Adrenal gland (tissue), 12 donors: ENCODE measurements around the gene PAQR4. TPM values are rescaled to one million over a fixed set of nuclear protein-coding genes. Genes with fewer than 3 reads are reported as not detected.

Experiments
- DNase-seq, 7 donors: peaks; one replicate each; pipeline ENCODE4 v3.0.0-alpha.2; 2019 to 2020
- H3K27ac ChIP-seq, 5 donors: fragments of 200-600 bp; sonication (generic) in 4 of 5; 1 replicate in 3 of 5; 2 replicates in 2 of 5; pipeline versions ENCODE4 v1.5.1 to v1.8.0; 2016 to 2020; ENCODE audit warnings: mild to moderate bottlenecking in 1 of 5
- H3K27me3 ChIP-seq: fragments of 200-600 bp; 2 replicates; pipeline ENCODE4 v1.8.0; 2021
- H3K36me3 ChIP-seq, 2 donors: fragments of 200-600 bp; replicated peaks in 1 of 2; 1 replicate in 1 of 2; 2 replicates in 1 of 2; pipeline versions ENCODE4 v1.5.1 to v1.8.0; 2018 to 2022
- H3K4me1 ChIP-seq, 2 donors: fragments of 200-600 bp; replicated peaks in 1 of 2; 1 replicate in 1 of 2; 2 replicates in 1 of 2; pipeline versions ENCODE4 v1.5.1 to v1.8.0; 2018 to 2021
- H3K4me3 ChIP-seq, 4 donors: fragments of 200-600 bp; sonication (generic) in 3 of 4; one replicate each; pipeline ENCODE4 v1.5.1; 2016 to 2018
- H3K9me3 ChIP-seq, 3 donors: fragments of 200-600 bp; sonication (generic) in 1 of 3; replicated peaks in 1 of 3; 1 replicate in 2 of 3; 2 replicates in 1 of 3; pipeline versions ENCODE4 v1.5.1 to v1.8.0; 2016 to 2021
- POLR2A ChIP-seq, 2 donors: fragments of 450-650 bp; IDR thresholded peaks; one replicate each; pipeline ENCODE4 v1.6.1; 2017; ENCODE audit warnings: antibody characterized with exemption in 2 of 2, mild to moderate bottlenecking in 2 of 2, moderate library complexity in 1 of 2
- WGBS, 4 donors: extraction: QIAGEN DNeasy Blood & Tissue Kit in 2 of 4; methylation state at CpG; one replicate each; pipeline versions ENCODE4 v1.1.5 to v1.1.7; 2013 to 2017; 5-methylcytosine and 5-hydroxymethylcytosine counted together
- intact Hi-C, 2 donors: fragments of 100-400 bp; cut with DNase I; formaldehyde crosslinking; loops; one replicate each; pipeline versions ENCODE4 v1.14.1 to v1.15.0; 2022 to 2023
- polyA plus RNA-seq, 3 donors: library from polyadenylated mRNA; stranded (reverse); fragments of 200-250 nt in 2 of 3; fragments of 350-450 nt in 1 of 3; fragmentation: Illumina TruSeq in 1 of 3; extraction: RNeasy Lipid Tissue Mini Kit (QIAGEN cat#74804) in 1 of 3; gene quantifications; one replicate each; pipeline ENCODE4 v1.2.3, GENCODE V29; 2013 to 2014
- total RNA-seq, 9 donors: library from RNA; depleted of rRNA in 4 of 9; stranded (reverse); fragments of >200 nt in 4 of 9; fragments of 120-200 nt in 1 of 9; fragmentation: NEBNext Ultra II Directional in 1 of 9; extraction: Animal tissue kit (Norgen Biotek cat#: 25700) in 1 of 9; gene quantifications; one replicate each; pipeline versions ENCODE4 v1.1.0 to v1.2.4, GENCODE V29; 2013 to 2023
- TF ChIP-seq, protein P1 (sequence below), 6 experiments: fragments of 450-650 bp in 4 of 6; fragments of 200-600 bp in 2 of 6; sonication (generic) in 1 of 6; IDR thresholded peaks; 1 replicate in 5 of 6; 2 replicates in 1 of 6; pipeline versions ENCODE4 v1.5.1 to v1.8.0; 2016 to 2021; ENCODE audit warnings: antibody characterized with exemption in 6 of 6, mild to moderate bottlenecking in 2 of 6, moderate library complexity in 1 of 6
- donor health status: healthy with polysubstance abuse.
- donor health status: Bipolar disorder and iron deficiency.
- donor health status: DM: yes; HTN: yes; CAD: no.
- donor health status: DM: no; HTN: no; CAD: no.
- donor health status: DM: no; HTN: no; CAD: no.
- donor health status: DM: yes; HTN: yes; CAD: no.

Gene PAQR4
- total and polyA plus RNA-seq, 12 donors: 4.1 to 17.0 (median 12.1) TPM

- intact Hi-C loops: no loop called here
- H3K4me3 ChIP-seq: peak overlapping the region in 2 of 4 donors; percentile 83 to 90
- WGBS, 4 donors: 28 to 42% (median 34%) methylated on average over 35 to 40 of the region's 40 CpGs
- peaks cover 29 to 49% of the 10 kb centered on the region in 2 donors for H3K4me1 ChIP-seq
- DNase-seq: no peak
- TF ChIP-seq, protein P1, sequence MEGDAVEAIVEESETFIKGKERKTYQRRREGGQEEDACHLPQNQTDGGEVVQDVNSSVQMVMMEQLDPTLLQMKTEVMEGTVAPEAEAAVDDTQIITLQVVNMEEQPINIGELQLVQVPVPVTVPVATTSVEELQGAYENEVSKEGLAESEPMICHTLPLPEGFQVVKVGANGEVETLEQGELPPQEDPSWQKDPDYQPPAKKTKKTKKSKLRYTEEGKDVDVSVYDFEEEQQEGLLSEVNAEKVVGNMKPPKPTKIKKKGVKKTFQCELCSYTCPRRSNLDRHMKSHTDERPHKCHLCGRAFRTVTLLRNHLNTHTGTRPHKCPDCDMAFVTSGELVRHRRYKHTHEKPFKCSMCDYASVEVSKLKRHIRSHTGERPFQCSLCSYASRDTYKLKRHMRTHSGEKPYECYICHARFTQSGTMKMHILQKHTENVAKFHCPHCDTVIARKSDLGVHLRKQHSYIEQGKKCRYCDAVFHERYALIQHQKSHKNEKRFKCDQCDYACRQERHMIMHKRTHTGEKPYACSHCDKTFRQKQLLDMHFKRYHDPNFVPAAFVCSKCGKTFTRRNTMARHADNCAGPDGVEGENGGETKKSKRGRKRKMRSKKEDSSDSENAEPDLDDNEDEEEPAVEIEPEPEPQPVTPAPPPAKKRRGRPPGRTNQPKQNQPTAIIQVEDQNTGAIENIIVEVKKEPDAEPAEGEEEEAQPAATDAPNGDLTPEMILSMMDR (IDR thresholded peaks at IDR 0.05): no peak
- TF ChIP-seq POLR2A (IDR thresholded peaks at IDR 0.05): no peak
- no peaks in the 10 kb centered on the region for H3K9me3 ChIP-seq
- peaks cover 10% of the 10 kb centered on the region for H3K27me3 ChIP-seq
- no peaks in the 10 kb centered on the region for H3K36me3 ChIP-seq
- H3K27ac ChIP-seq: peak overlapping the region in 3 of 5 donors; percentile 97 to 99 (median 99)
These were observed 50.6 kb downstream of the PAQR4 start for GRCh38 chr16:3019594-3020246.

- Histone ChIP-seq H3K4me3 (peak within 1 kb of the TSS; percentile 38 to 90 (median 68)), H3K36me3 (no peaks in the 10 kb centered on the region), H3K9me3 (no peaks in the 10 kb centered on the region), H3K4me1 (peaks cover 29 to 53% of the 10 kb centered on the region in 2 donors), H3K27me3 (peaks cover 10% of the 10 kb centered on the region), H3K27ac (peak within 1 kb of the TSS; percentile 88 to 99 (median 97))
- DNase-seq: peak; percentile 64 to 83 (median 78)
- intact Hi-C loops: no loop called here
- TF ChIP-seq, protein P1 (IDR thresholded peaks at IDR 0.05): peak in 3 of 6 experiments; percentile 8 to 12 (median 9)
- peak; percentile 83 to 94 for TF ChIP-seq POLR2A (IDR thresholded peaks at IDR 0.05)
- 0 to 1% (median 0%) methylated on average over 6 to 49 of the region's 49 CpGs for WGBS, 4 donors
These were observed 51.1 kb downstream of the PAQR4 start, which contains the start of gene TNFRSF12A for GRCh38 chr16:3020247-3020603. Gene TNFRSF12A, plus strand, starts transcription at chr16:3020368. Its CDS starts 30 bp downstream, at chr16:3020398.

- peaks cover 29 to 53% of the 10 kb centered on the region in 2 donors for H3K4me1 ChIP-seq
- DNase-seq: peak; percentile 90 to 95 (median 91)
- peak overlapping the region; percentile 38 to 90 (median 68) for H3K4me3 ChIP-seq
- H3K9me3 ChIP-seq: no peaks in the 10 kb centered on the region
- intact Hi-C loops: no loop called here
- peaks cover 10% of the 10 kb centered on the region for H3K27me3 ChIP-seq
- TF ChIP-seq, protein P1 (IDR thresholded peaks at IDR 0.05): no peak
- no peak for TF ChIP-seq POLR2A (IDR thresholded peaks at IDR 0.05)
- H3K27ac ChIP-seq: peak overlapping the region; percentile 88 to 99 (median 97)
- H3K36me3 ChIP-seq: no peaks in the 10 kb centered on the region
- WGBS, 4 donors: 0 to 4% (median 1%) methylated on average over 8 to 57 of the region's 57 CpGs
These were observed 51.7 kb downstream of the PAQR4 start for GRCh38 chr16:3020604-3021448.
